Measurements from ENCODE around the gene VRK3. TPM values are rescaled to one million over a fixed set of nuclear protein-coding genes. Genes with fewer than 3 reads are reported as not detected.
"Not testable (repeated sequence)": the region's sequence is repeated elsewhere in the genome, so short reads cannot be mapped to it uniquely, and the experiment has no call there.

VRK3 gene, protein sequence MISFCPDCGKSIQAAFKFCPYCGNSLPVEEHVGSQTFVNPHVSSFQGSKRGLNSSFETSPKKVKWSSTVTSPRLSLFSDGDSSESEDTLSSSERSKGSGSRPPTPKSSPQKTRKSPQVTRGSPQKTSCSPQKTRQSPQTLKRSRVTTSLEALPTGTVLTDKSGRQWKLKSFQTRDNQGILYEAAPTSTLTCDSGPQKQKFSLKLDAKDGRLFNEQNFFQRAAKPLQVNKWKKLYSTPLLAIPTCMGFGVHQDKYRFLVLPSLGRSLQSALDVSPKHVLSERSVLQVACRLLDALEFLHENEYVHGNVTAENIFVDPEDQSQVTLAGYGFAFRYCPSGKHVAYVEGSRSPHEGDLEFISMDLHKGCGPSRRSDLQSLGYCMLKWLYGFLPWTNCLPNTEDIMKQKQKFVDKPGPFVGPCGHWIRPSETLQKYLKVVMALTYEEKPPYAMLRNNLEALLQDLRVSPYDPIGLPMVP
- total RNA-seq = 73.2 and 80.2 TPM in 2 replicates

DNA sequence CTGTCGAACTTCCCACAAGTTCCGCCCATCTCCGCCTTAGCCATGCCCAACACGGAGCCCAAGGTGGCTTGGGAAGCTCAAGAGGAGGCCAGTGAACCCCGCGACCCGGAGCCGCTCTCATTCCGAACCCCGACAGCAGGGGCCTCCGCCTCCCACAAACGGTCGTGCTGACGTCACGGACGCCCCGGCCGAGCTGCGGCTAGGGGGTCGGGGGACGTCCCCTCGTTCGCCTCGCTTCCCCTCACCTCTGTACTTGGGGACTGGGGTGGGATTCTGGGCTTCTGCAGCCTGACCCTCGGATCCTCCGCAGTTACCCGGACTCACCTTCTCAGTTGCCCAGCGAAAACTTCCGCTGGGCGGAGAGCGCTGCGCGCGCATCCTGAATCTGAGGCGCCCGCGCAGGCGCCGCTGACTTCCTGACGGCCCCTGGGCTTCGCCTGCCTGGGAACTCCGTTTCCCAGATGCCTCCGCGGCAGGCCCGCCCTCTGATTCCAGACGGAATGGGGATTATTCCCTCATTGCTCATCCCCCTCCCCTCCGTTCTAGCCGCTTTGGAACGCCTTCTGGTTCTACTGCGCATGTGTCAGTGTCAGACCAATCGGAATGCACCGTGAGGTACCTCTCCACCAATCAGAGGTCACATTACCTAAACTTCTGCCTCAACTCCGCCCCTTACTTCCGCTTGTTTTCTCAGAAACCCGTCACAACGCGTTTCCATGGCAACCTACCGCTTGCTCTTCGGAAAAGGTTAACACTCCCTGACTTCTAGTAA is at the start of gene VRK3:
Gene VRK3 (minus strand): TSS at position 351 of the 772 bp plus-strand sequence. CDS start 9,210 bp downstream, outside the sequence.
- intact Hi-C loops (cut with micrococcal nuclease) = loop anchor here (1.0 to 2.0 kb wide), 13 partner anchors 20 to 700 kb away; partner anchors contain the start of genes AKT1S1, ATF5, FUZ and KCNC3

DNA sequence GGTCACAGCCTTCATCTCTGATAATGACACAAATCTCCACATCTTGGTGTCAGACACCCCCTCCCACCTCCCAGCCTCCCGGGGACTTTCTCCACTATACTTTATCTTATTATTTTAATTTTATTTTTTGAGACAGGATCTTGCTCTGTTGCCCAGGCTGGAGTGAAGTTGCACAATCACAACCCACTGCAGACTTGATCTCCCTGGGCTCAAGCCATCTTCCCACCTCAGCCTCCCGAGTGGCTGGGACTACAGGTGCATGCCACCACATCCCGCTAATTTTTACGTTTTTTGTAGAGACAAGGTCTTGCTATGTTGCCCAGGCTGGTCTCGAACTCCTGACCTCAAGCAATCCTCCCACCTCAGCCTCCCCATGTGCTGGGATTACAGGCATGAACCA is 43.2 kb upstream of the VRK3 start:
- intact Hi-C loops (cut with micrococcal nuclease) = not testable (repeated sequence)

DNA sequence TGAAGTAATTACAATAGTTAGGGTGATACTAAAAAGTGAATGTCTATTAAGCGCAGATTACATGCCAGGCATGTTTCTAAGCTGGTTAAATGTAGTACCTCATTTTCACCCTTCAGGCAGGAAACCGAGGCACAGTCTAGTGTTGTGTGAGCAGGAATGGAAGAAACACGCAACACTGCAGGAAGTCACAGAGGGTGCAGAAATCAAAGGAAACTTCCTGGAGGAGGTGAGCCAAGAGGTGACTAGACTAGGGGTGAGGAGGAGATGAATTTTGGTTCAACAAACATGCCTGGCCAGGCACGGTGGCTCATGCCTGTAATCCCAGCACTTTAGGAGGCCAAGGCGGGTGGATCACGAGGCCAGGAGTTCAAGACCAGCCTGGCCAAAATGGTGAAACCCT is 42.4 kb upstream of the VRK3 start:
- intact Hi-C loops (cut with micrococcal nuclease) = no loop called here

DNA sequence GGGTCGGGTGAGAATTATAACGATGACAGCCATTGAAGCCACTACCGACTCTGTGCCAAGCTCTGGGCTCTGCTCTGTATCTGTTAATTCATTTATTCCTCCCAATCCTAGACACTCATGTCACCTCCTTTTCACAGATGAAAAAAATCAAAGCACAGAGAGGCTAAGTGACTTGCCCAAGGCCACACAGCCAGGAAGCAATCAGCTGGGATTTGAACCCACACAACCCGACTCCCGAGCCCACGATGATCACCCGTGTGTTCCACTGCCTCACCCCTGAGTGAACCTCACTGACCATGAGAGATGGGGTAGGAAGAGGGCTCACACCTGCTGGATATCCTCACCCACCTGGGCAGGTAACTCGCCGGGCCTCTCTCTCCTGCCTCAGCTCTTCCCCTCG is 40.8 kb upstream of the VRK3 start:
- intact Hi-C loops (cut with micrococcal nuclease) = no loop called here

DNA sequence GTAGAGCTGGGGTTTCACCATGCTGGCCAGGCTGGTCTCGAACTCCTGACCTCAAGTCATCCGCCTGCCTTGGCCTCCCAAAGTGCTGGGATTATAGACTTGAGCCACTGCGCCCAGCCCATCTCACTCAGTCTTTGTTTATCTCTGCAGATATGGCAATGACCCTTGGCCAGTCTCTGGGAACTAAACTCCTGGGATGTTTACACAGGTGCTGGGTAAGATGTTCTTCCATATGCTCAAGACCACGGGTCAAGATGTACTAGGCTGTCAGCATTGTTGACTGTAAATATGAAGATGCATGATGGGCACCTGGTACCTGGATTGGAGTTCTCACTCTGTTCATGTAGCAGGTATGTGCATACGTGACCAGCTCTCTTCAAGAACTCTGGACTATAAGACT is 36.5 kb upstream of the VRK3 start:
- intact Hi-C loops (cut with micrococcal nuclease) = no loop called here

DNA sequence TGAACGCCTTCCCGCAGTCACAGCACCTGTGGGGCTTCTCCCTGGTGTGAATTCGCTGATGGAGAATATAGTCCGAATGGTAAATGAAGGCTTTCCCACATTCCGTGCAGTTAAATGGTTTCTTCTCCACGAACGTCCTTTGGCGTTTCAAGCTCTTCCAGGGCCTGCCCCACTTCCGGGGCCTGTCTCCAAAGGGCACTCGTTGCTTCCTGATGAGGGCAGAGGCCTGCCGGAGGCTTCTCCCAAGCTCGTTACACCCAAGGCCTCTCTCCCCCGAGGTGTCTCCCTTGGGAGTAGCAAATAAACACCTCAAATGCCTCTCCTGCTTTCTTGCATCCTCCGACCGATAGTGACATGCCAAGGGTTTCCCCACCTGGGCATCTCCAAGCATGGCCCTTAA is 34.9 kb upstream of the VRK3 start:
- intact Hi-C loops (cut with micrococcal nuclease) = no loop called here

DNA sequence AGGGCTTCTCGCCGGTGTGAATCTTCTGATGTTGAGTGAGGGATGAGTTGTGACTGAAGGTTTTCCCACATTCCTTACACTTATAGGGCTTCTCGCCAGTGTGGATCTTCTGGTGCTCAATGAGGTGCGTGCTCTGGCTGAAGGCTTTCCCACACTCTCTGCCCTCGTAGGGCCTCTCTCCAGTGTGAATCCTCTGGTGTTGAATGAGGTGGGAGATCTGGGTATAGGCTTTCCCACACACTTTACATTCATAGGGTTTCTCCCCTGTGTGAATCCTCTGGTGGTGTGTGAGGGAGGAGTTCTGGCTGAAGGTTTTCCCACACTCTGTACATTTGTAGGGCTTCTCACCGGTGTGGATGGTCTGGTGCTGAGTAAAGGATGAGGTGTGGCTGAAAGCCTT is 33.9 kb upstream of the VRK3 start:
- intact Hi-C loops (cut with micrococcal nuclease) = no loop called here

DNA sequence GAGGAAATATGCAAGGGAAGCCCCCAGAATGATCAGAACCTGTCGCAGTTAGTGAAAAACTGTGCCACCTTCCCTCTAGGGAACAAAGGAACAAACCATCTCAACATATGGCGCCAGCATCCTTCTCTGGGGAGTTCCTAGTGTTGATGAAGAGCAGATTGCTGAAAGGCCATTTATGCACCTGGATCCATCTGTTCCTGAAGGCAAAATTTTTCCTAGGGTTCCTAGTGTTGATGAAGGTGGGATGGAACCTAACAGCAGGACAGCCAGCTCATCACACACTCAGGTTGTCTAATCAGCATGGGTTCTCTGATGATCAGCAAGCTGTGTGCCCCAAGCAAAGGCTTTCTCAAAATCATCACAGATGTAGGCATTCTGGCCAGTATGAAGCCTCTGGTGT is 33.3 kb upstream of the VRK3 start:
- intact Hi-C loops (cut with micrococcal nuclease) = no loop called here

DNA sequence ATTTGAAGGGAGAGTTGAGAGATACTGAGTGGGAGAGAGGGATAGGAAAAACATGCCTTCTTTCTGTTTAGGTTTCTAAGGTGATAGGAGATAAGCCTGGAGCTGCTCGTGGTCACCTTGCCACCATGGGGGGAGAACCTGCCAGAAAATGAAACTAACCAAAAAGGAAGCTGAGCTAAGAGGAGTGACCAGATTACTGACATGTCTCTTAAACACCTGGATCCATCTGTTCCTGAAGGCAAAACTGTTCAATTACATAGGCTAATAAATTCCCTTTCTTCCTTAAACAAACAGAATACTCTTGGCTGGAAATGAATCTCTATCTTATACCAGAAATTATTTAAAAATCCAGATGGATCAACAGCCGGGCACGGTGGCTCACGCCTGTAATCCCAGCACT is 27.9 kb upstream of the VRK3 start:
- intact Hi-C loops (cut with micrococcal nuclease) = no loop called here

DNA sequence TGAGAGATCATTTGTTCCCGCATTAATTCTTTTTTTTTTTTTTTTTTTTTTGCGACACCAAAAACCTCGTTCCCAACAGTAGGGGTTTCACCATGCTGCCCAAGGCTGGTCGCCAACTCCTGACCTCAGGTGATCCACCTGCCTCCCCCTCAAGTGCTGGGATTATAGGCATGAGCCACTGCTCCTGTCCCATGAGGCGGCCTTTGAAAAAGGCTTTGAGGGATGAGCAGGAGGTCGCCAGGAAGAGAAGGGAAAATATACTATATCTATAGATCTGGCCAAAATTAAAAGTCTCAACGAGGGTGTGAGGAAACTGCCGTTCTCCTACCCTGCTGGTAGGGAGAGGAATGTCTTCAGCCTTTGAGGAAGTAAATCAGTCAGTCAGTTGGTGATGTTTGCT is 26.8 kb upstream of the VRK3 start:
- intact Hi-C loops (cut with micrococcal nuclease) = loop anchor here (1.0 kb wide), 1 partner anchor 27 kb away; the partner anchor contains the start of gene VRK3

DNA sequence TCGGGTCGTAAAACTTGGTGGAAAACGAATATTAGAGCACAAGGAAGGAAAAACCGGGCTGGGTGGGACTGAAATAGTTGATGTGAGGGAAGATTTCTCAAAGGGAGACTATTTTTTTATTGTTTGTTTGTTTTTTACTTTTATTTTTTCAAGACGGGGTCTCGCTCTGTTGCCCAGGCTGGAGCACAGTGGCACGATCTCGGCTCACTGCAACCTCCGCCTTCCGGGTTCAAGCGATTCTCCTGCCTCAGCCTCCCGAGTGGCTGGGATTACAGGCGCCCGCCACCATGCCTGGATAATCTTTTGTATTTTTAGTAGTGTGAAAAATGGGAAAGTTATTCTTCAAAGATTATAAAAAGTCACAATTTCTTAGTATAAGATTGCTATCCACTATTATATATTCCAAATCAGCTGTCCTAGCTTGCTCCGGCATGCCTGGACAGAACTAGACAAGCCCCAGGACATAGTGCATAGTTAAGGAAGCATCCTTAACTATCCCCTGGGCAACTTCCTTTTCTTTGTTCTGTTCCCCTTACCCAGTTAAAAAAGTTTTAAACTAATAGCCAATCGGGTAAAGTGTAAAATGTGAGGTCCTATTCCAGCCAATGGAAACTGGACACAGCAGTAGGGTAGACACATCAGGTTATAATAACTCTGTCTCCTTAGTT is 26.2 kb upstream of the VRK3 start:
- intact Hi-C loops (cut with micrococcal nuclease) = loop anchor here (1.0 kb wide), 1 partner anchor 26 kb away; the partner anchor contains the start of gene VRK3

DNA sequence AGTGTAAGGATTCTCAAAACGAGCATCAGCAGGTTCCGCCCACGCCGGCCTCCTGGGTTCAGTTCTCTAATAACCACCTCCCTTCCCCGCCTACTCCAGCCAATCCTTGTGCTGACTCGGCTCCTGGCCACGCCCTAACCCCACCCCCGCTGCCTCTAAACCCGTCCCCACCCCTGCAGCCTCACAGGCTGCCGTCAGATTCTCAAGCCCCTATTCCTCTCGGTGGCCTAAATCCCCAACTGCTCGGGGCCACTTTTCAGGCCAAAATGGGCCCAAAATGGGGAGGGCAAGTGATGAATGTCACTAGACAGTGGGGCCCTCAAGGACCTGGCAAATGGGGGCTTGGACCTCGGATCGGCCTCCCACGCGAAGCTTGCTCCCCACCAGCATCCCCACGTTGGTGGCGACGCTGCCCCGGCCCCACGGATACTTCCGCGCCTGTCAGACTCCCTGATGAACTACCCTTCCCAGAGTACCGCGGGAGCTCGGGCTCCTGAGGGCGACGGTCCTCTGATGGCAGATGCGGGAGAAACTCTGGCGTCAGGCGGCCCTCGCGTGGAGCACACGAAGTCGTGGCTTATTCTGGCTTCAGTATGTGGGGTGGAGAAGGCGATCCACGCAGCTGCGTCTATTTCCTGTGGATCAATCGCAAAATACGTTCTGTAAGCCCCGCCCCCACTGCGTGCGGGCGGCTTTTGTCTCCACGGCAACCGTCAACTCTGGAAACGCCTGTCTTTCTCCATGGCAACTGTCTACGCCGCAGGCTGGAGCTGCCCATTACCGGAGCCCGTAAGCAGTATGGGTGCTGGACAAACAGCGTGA is 25.4 kb upstream of the VRK3 start:
- intact Hi-C loops (cut with micrococcal nuclease) = loop anchor here (1.0 kb wide), 1 partner anchor 25 kb away; the partner anchor contains the start of gene VRK3

DNA sequence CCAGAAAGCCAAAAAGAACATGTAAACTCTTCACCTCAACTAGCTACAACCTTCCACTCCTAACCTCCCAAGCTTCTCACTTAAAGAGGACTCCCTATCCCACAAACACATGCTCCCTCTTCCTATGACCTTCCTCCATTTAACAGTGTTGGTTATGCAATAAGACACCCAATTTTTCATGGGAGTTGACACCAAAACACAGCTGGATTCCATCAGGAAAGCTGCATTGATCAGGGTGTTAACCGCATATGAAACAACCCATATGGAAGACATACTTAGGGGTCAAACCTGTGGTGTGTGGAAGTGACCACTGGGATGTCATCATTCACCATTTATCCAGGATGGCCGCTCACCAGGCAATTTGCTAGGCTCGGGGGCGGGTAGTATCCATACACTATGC is 22.5 kb upstream of the VRK3 start:
- intact Hi-C loops (cut with micrococcal nuclease) = no loop called here

DNA sequence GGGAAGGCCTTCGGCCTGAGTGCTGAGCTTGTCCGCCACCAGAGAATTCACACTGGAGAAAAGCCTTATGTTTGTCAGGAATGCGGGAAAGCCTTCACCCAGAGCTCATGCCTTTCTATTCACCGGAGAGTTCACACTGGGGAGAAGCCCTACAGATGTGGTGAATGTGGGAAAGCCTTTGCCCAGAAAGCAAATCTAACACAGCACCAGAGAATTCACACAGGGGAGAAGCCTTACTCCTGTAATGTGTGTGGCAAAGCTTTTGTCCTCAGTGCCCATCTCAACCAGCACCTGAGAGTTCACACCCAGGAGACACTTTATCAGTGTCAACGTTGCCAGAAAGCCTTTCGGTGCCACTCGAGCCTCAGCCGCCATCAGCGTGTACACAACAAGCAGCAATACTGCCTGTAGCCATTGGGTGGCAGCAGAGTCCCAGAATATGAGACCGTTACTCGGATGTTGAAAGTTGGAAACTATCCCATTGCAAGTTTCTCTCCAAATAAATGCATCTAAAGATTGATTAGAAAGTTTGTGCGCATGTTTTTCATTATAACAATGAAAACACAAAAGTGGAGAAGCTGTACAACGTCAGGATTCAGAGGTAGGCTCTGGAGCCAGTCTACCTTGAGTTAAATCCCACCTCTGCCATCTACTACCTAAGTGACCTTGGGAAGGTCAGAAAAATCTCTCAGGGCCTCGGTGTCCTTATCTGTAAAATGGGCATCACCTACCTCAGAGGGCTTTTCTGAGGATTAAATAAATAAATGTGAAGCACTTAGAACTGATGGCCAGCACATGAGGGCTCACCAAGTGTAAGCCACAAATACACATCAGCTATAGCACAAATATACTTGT is 21.7 kb upstream of the VRK3 start:
- intact Hi-C loops (cut with micrococcal nuclease) = no loop called here

DNA sequence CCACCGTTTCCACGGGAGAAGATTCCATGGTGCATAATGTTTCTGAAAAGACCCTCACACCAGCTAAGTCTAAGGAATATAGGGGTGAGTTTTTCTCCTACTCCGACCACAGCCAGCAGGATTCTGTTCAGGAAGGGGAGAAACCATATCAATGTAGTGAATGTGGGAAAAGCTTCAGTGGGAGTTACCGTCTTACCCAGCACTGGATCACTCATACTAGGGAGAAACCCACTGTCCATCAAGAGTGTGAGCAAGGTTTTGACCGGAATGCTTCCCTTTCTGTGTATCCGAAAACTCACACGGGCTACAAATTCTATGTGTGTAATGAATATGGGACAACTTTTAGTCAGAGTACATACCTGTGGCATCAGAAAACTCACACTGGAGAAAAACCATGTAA is 19.8 kb upstream of the VRK3 start:
- intact Hi-C loops (cut with micrococcal nuclease) = no loop called here

DNA sequence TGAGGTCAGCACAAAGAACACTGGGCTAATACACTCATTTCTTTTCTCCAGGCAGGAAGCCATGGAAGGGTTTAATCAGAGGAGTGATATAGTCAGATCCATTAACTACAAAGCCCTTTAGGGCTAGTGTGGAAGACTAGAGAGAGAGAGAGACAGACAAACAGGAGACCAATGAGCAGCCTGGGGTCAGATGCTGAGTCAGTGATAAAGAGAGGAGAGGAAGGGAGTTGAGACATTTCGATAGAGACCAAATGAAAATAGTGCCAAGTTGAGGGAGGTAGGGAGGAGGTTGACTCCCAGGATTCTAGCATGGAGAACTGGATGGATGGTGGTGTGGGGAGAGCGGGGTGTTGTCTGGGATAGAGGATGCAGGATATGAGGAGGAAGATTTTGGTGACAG is 18.8 kb upstream of the VRK3 start:
- intact Hi-C loops (cut with micrococcal nuclease) = no loop called here

DNA sequence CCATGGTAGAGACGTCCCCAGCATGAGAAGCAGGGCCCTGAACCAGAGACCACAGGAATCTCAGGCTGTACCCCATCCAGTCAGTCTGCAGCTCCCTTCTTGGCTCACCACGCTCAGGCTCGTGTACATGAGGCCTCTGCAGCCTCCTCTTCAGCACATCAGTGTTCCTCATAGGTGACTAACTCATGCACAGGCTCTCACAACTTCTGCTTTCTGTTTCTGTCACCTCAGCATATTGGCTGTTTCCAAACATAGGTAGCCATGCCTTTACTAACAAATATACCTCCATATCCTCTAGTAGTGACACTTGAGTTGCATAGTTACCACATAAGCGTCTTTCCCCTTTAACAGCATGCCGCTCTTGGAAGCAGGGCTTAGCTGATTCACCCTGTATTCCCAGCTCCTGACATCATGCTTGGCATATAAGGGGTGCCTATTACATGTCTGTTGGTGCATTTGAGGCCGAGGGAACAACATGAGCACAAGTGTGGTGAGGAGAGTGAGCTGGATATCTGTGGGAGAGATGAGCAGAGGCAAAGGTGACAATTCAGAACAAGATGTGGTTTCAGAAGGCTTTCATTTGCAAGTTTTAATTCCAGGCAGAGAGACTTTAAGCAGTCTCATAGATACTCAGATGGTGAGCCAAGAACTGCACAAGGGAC is 17.3 kb upstream of the VRK3 start:
- intact Hi-C loops (cut with micrococcal nuclease) = no loop called here

DNA sequence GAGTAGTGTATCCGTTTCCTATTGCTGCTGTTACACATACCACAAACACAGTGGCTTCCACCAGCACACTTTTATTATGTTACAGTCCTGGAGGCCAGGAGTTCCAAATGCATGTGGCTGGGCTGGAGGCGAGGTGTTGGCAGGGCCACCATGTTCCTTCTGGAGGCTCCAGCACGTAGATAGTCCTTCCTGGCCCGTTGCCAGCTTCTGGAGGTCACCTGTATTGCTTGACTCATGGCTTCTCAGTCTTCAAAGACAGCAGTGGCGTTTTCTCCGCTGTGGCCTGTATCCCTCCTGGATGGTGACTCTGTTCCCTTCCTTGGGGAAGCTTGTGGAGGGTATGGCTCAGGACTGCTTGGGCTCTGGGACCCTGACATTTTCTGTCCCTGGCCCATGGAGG is 15.8 kb upstream of the VRK3 start:
- intact Hi-C loops (cut with micrococcal nuclease) = no loop called here

DNA sequence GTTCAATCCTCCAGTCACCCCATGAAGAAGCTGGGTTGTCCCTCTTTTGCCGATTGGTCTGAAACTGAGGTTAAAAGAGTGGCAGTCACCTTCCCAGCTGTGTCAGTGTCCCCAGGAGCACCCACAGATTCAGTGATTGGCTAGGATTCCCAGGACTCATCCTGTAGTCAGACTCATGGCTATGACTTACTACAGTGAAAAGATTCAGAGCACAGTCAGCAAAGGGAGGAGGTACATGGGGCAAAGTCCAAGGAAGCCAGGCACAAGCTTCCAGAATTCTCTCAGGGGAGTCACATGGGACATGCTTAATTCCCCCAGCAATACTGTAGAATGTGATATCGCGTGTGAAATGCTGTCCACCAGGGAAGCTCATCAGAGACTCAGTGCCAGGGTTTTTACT is 14.8 kb upstream of the VRK3 start:
- intact Hi-C loops (cut with micrococcal nuclease) = no loop called here

All from T-helper 1 cell treated with Interleukin-12 subunit alpha and Interleukin-12 subunit beta and Interleukin-4 antibody, amounts not matched to agents 30 ng/mL and 1 ng/mL, for 36 hours (primary cell).